ENCODE measurements around the gene MEGF6. TPM values are rescaled to one million over a fixed set of nuclear protein-coding genes. Genes with fewer than 3 reads are reported as not detected.

MEGF6 gene
- total RNA-seq, 1 experiment from 2014 or later: 21.3 TPM

DNA sequence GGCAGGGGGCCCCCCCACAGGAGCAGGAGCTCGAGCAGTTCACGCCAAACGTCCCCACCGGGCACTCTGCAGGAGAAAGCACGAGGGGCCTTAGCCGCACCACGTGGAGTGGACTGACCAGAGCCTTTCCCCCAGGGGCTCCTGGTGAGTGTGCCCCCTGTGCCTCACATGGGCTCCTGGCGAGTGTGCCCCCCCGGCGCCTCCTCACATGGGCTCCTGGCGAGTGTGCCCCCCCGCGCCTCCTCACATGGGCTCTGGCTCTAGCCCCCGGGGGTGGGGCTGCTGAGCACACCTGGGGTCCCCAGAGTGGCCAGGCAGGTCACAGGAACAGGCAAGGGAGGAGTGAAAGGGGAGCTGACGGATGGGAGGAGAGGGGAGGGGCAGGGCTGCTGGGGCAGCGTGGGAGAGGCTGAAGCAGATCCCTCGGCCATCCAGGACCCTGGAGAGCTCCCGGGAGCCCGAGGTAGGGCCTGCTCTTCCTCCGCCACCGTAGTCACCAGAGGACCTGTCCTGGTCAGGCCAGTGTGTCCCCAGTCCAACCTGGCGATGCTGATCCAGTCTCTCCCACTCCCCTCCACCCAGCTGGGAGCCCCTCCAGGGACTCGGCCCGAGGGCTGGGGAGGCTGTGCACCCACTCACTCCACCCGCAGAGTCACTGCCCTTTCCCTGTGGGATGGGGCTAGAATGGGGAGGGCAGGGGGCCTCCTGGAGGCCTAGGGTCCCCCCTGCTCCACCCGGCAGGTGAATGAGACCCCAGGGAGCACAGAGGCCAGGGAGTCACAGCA is 109.3 kb downstream of the MEGF6 start:
- Mint-ChIP-seq H3K4me1 (no peaks in the 10 kb centered on the region), H3K9me3 (no peaks in the 10 kb centered on the region), H3K27me3 (ENCODE audit: low read depth) (no peaks in the 10 kb centered on the region), H3K4me3 (no peak overlapping the region; a peak in 1 of 5 replicates), H3K27ac (no peak overlapping the region), H3K36me3 (ENCODE audit: insufficient read depth in 1 of 3, low read depth in 3 of 3) (no peaks in the 10 kb centered on the region; a peak in 2 of 7 replicates)
- Histone ChIP-seq H3K9ac (ENCODE audit: extremely low read depth, insufficient read length, low read length) (no peak overlapping the region), H2BK20ac (ENCODE audit: low read depth, low read length, poor library complexity, severe bottlenecking) (no peak overlapping the region), H2AK5ac (ENCODE audit: insufficient read length, low read length) (no peak overlapping the region), H4K5ac (ENCODE audit: insufficient read length, low read depth, low read length) (no peak overlapping the region), H4K91ac (ENCODE audit: insufficient read length, low read depth, low read length) (no peak overlapping the region), H3K14ac (ENCODE audit: insufficient read depth, low read length) (no peak overlapping the region), H4K20me1 (ENCODE audit: control insufficient read depth, insufficient read depth, insufficient read length) (no peaks in the 10 kb centered on the region), H3T11ph (ENCODE audit: low read length) (no peak overlapping the region), H3K23ac (ENCODE audit: insufficient read length, low read depth, low read length) (no peak overlapping the region), H2BK15ac (ENCODE audit: low read depth, low read length) (no peak overlapping the region), H3K4me1 (ENCODE audit: insufficient read depth, low read length) (no peaks in the 10 kb centered on the region), H2BK5ac (ENCODE audit: insufficient read length, low read length) (no peak overlapping the region), H2BK120ac (ENCODE audit: low read depth, low read length, poor library complexity, severe bottlenecking) (no peak overlapping the region), H3K18ac (ENCODE audit: insufficient read length, low read depth, low read length) (no peak overlapping the region), H3K23me2 (ENCODE audit: insufficient read length, low read depth, low read length, poor library complexity, severe bottlenecking) (no peaks in the 10 kb centered on the region), H2BK12ac (ENCODE audit: insufficient read length, low read depth, low read length) (no peak overlapping the region), H4K8ac (replicated peaks; ENCODE audit: insufficient read length, low read depth, low read length) (no peak overlapping the region), H3K56ac (ENCODE audit: insufficient read length, low read depth, low read length) (no peak overlapping the region), H3K79me2 (ENCODE audit: insufficient read depth, low read length) (no peaks in the 10 kb centered on the region), H3K4ac (ENCODE audit: low read depth, low read length) (no peak overlapping the region), H3K27ac (ENCODE audit: insufficient read length, low read depth, low read length) (no peak overlapping the region), H2AFZ (ENCODE audit: low read length) (no peak overlapping the region), H3K79me1 (ENCODE audit: insufficient read depth, low read depth, low read length, poor library complexity, severe bottlenecking) (no peaks in the 10 kb centered on the region), H3K27me3 (ENCODE audit: insufficient read depth, low read length) (no peaks in the 10 kb centered on the region), H3K4me2 (ENCODE audit: insufficient read depth, insufficient read length, low read length) (no peak overlapping the region), H3K9me3 (ENCODE audit: control insufficient read depth, low read depth, low read length) (no peaks in the 10 kb centered on the region)
- DNase-seq: peak; percentile 90
- WGBS (ENCODE audit: extremely low coverage, insufficient read length, low lambda C conversion rate): no CpG with 5 or more reads among the region's 26 CpGs
- TF ChIP-seq, protein P1, sequence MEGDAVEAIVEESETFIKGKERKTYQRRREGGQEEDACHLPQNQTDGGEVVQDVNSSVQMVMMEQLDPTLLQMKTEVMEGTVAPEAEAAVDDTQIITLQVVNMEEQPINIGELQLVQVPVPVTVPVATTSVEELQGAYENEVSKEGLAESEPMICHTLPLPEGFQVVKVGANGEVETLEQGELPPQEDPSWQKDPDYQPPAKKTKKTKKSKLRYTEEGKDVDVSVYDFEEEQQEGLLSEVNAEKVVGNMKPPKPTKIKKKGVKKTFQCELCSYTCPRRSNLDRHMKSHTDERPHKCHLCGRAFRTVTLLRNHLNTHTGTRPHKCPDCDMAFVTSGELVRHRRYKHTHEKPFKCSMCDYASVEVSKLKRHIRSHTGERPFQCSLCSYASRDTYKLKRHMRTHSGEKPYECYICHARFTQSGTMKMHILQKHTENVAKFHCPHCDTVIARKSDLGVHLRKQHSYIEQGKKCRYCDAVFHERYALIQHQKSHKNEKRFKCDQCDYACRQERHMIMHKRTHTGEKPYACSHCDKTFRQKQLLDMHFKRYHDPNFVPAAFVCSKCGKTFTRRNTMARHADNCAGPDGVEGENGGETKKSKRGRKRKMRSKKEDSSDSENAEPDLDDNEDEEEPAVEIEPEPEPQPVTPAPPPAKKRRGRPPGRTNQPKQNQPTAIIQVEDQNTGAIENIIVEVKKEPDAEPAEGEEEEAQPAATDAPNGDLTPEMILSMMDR (conservative IDR thresholded peaks at IDR 0.05): no peak
